ENCODE data around the gene ATP7A.

GRCh38 chrX:78027798-78028197, 117.3 kb downstream of the ATP7A start:
- TF ChIP-seq CTCF (IDR thresholded peaks at IDR 0.05 in 2 of 3, conservative IDR thresholded peaks at IDR 0.05 in 1 of 3; ENCODE audit: borderline replicate concordance in 1 of 3, insufficient read depth in 1 of 3, low read depth in 2 of 3, low read length in 2 of 3) (no peak), SIN3A (IDR thresholded peaks at IDR 0.05; ENCODE audit: low read depth) (no peak), SP1 (IDR thresholded peaks at IDR 0.05; ENCODE audit: low read depth) (no peak), CEBPB (IDR thresholded peaks at IDR 0.05; ENCODE audit: low read depth) (no peak), POLR2A (IDR thresholded peaks at IDR 0.05; ENCODE audit: borderline replicate concordance, extremely low read depth, insufficient read depth, insufficient read length) (no peak), EZH2 (IDR thresholded peaks at IDR 0.05) (no peak), POLR2AphosphoS5 (IDR thresholded peaks at IDR 0.05; ENCODE audit: low read depth, low read length) (no peak), ZNF274 (IDR thresholded peaks at IDR 0.05; ENCODE audit: low read depth, low read length) (no peak), ZFX (IDR thresholded peaks at IDR 0.05) (no peak), RAD21 (IDR thresholded peaks at IDR 0.05; ENCODE audit: low read depth) (no peak)
- TF ChIP-seq, protein P1, sequence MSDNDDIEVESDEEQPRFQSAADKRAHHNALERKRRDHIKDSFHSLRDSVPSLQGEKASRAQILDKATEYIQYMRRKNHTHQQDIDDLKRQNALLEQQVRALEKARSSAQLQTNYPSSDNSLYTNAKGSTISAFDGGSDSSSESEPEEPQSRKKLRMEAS (IDR thresholded peaks at IDR 0.05) = no peak
- TF ChIP-seq, protein P2, sequence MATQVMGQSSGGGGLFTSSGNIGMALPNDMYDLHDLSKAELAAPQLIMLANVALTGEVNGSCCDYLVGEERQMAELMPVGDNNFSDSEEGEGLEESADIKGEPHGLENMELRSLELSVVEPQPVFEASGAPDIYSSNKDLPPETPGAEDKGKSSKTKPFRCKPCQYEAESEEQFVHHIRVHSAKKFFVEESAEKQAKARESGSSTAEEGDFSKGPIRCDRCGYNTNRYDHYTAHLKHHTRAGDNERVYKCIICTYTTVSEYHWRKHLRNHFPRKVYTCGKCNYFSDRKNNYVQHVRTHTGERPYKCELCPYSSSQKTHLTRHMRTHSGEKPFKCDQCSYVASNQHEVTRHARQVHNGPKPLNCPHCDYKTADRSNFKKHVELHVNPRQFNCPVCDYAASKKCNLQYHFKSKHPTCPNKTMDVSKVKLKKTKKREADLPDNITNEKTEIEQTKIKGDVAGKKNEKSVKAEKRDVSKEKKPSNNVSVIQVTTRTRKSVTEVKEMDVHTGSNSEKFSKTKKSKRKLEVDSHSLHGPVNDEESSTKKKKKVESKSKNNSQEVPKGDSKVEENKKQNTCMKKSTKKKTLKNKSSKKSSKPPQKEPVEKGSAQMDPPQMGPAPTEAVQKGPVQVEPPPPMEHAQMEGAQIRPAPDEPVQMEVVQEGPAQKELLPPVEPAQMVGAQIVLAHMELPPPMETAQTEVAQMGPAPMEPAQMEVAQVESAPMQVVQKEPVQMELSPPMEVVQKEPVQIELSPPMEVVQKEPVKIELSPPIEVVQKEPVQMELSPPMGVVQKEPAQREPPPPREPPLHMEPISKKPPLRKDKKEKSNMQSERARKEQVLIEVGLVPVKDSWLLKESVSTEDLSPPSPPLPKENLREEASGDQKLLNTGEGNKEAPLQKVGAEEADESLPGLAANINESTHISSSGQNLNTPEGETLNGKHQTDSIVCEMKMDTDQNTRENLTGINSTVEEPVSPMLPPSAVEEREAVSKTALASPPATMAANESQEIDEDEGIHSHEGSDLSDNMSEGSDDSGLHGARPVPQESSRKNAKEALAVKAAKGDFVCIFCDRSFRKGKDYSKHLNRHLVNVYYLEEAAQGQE (IDR thresholded peaks at IDR 0.05; ENCODE audit: low read depth) = no peak
